Measurements from ENCODE around the gene MRPS23.

DNA sequence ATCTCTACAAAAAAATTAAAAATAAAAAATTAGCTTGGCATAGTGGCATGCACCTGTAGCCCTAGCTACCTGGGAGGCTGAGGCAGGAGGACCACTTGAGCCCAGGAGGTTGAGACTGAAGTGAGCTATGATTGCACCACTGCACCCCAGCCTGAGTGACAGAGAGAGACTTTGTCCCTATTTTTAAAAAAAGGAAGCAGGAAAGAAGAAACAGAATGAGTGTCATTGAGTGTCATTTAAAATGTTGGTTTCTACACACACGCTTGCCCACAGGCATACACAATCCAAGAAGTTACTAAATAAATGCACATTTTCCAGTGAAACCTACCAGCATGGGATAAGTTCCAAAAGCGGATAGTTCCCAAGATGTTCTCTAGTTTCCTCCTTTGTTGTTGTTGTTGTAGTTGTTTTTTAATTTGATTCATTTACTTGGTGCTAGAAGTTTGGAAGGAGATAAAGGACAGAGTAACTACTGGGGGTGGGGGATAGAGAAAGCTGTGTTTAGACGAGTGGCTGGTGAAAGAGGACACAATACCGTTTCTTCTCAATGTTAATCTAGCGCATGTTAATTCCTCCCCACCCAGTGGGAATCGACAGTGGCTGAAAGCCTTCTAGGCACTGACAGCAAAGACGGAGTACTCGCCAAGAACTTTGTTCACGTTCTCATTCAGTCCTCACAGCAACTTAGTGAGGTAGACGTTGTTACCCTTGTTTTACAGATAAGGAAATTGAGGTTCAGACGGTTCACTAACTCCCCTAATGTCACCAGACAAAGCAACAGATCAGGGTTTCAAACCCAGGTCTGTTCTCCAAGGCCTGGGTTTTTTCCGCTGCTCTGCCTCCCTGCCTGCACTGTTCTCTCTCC, 17.3 kb downstream of the MRPS23 start:
- no peak for TF ChIP-seq CTCF (conservative IDR thresholded peaks at IDR 0.05; ENCODE audit: low read depth, low read length)
- no peak for TF ChIP-seq EZH2 (IDR thresholded peaks at IDR 0.05; ENCODE audit: low read length, unreplicated experiment)
